ENCODE results near the gene SLC7A1. TPM values are rescaled to one million over a fixed set of nuclear protein-coding genes. Genes with fewer than 3 reads are reported as not detected.

Gene SLC7A1
- total and polyA plus RNA-seq, 2 of the 13 experiments (the other 11 are each of a cell fraction or from before 2014, with no cell fraction given) = 14.5 to 15.3 TPM

DNA sequence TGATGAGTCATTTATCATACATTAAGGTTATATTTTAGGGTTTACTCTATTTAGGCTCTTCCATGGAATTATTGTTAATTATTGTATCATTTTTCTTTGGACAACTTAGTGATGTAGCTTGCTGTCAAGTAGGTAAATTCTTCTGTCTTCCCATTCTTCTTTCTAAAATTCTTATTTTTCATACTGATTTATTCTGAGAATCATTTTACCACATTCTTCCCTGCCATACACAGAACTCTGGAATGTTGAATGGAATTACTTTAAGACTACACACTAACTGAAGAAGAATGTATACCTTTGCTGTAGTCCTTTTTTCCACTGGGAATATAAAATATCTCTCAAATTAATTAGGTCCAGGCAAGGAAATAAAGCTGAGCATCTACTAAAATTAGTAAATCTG is 24.5 kb upstream of the SLC7A1 start:
- Histone ChIP-seq H3K4me3 (replicated peaks in 1 of 3; ENCODE audit: insufficient read depth in 1 of 3, low read depth in 2 of 3, low read length in 3 of 3) (no peak overlapping the region), H3K27ac (ENCODE audit: extremely low read length, insufficient read depth, low read length) (no peak overlapping the region), H3K27me3 (ENCODE audit: control insufficient read depth in 1 of 2, insufficient read depth in 2 of 2, low read length in 2 of 2) (no peaks in the 10 kb centered on the region), H3K9me3 (ENCODE audit: low read length) (no peaks in the 10 kb centered on the region), H2AFZ (ENCODE audit: low read length) (no peak overlapping the region), H3K79me2 (ENCODE audit: insufficient read depth, low read length) (no peaks in the 10 kb centered on the region), H3K36me3 (replicated peaks in 1 of 2; ENCODE audit: control insufficient read depth in 1 of 2, insufficient read depth in 2 of 2, low read length in 2 of 2) (no peaks in the 10 kb centered on the region), H4K20me1 (ENCODE audit: insufficient read depth, low read length) (no peaks in the 10 kb centered on the region), H3K9ac (ENCODE audit: insufficient read depth, low read depth, low read length) (no peak overlapping the region), H3K4me2 (ENCODE audit: low read depth, low read length) (no peak overlapping the region), H3K4me1 (ENCODE audit: insufficient read depth, low read length) (no peaks in the 10 kb centered on the region)
- DNase-seq (ENCODE audit: low spot score) = no peak
- intact Hi-C loops (cut with micrococcal nuclease; ENCODE audit: unreplicated experiment) (no loop called here), in situ Hi-C loops (cut with HindIII; ENCODE audit: extremely low pct_ligation_motif_present, low pct_unique_long_range_greater_than_20kb) (no loop called here)
- ATAC-seq = no peak
- ChIA-PET POLR2A (no interaction called here), CTCF (ENCODE audit: low intra/inter-chr PET ratio, low total read pairs) (no interaction called here)
- BruUV-seq (replicated peaks) = no TSS peak
- no peak for FAIRE-seq
- no peak for TF ChIP-seq MYNN (CRISPR knock-in tag; IDR thresholded peaks at IDR 0.05; ENCODE audit: low read depth)
- TF ChIP-seq ZBTB8A (CRISPR knock-in tag; IDR thresholded peaks at IDR 0.05; ENCODE audit: borderline replicate concordance, low read depth) = no peak
- TF ChIP-seq, protein P1, sequence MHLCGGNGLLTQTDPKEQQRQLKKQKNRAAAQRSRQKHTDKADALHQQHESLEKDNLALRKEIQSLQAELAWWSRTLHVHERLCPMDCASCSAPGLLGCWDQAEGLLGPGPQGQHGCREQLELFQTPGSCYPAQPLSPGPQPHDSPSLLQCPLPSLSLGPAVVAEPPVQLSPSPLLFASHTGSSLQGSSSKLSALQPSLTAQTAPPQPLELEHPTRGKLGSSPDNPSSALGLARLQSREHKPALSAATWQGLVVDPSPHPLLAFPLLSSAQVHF (CRISPR knock-in tag; IDR thresholded peaks at IDR 0.05) = no peak
- TF ChIP-seq HOXA3 (CRISPR knock-in tag; IDR thresholded peaks at IDR 0.05) = no peak
- TF ChIP-seq, protein P2, sequence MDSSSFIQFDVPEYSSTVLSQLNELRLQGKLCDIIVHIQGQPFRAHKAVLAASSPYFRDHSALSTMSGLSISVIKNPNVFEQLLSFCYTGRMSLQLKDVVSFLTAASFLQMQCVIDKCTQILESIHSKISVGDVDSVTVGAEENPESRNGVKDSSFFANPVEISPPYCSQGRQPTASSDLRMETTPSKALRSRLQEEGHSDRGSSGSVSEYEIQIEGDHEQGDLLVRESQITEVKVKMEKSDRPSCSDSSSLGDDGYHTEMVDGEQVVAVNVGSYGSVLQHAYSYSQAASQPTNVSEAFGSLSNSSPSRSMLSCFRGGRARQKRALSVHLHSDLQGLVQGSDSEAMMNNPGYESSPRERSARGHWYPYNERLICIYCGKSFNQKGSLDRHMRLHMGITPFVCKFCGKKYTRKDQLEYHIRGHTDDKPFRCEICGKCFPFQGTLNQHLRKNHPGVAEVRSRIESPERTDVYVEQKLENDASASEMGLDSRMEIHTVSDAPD (CRISPR knock-in tag; IDR thresholded peaks at IDR 0.05) = no peak
- TF ChIP-seq, protein P3, sequence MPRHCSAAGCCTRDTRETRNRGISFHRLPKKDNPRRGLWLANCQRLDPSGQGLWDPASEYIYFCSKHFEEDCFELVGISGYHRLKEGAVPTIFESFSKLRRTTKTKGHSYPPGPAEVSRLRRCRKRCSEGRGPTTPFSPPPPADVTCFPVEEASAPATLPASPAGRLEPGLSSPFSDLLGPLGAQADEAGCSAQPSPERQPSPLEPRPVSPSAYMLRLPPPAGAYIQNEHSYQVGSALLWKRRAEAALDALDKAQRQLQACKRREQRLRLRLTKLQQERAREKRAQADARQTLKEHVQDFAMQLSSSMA (CRISPR knock-in tag; IDR thresholded peaks at IDR 0.05) = no peak
- no peak for TF ChIP-seq ZNF660 (CRISPR knock-in tag; IDR thresholded peaks at IDR 0.05; ENCODE audit: borderline replicate concordance, low read depth)
- TF ChIP-seq ATM (IDR thresholded peaks at IDR 0.05; ENCODE audit: borderline replicate concordance) = no peak
- no peak for TF ChIP-seq ZSCAN30 (CRISPR knock-in tag; IDR thresholded peaks at IDR 0.05)
- no peak for TF ChIP-seq ZNF552 (CRISPR knock-in tag; IDR thresholded peaks at IDR 0.05; ENCODE audit: borderline replicate concordance)
- TF ChIP-seq EP300 (IDR thresholded peaks at IDR 0.05; ENCODE audit: low read depth in 2 of 2, low read length in 2 of 2) = no peak
- no peak for TF ChIP-seq EP300 (CRISPR knock-in tag; IDR thresholded peaks at IDR 0.05; ENCODE audit: borderline replicate concordance)
- TF ChIP-seq TCF12 (IDR thresholded peaks at IDR 0.05) = no peak
- TF ChIP-seq TCF12 (CRISPR knock-in tag; IDR thresholded peaks at IDR 0.05) = no peak
- no peak for TF ChIP-seq ZFP36L2 (CRISPR knock-in tag; IDR thresholded peaks at IDR 0.05)
- TF ChIP-seq, protein P4, sequence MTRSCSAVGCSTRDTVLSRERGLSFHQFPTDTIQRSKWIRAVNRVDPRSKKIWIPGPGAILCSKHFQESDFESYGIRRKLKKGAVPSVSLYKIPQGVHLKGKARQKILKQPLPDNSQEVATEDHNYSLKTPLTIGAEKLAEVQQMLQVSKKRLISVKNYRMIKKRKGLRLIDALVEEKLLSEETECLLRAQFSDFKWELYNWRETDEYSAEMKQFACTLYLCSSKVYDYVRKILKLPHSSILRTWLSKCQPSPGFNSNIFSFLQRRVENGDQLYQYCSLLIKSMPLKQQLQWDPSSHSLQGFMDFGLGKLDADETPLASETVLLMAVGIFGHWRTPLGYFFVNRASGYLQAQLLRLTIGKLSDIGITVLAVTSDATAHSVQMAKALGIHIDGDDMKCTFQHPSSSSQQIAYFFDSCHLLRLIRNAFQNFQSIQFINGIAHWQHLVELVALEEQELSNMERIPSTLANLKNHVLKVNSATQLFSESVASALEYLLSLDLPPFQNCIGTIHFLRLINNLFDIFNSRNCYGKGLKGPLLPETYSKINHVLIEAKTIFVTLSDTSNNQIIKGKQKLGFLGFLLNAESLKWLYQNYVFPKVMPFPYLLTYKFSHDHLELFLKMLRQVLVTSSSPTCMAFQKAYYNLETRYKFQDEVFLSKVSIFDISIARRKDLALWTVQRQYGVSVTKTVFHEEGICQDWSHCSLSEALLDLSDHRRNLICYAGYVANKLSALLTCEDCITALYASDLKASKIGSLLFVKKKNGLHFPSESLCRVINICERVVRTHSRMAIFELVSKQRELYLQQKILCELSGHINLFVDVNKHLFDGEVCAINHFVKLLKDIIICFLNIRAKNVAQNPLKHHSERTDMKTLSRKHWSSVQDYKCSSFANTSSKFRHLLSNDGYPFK (CRISPR knock-in tag; IDR thresholded peaks at IDR 0.05; ENCODE audit: borderline replicate concordance) = no peak
- TF ChIP-seq NFYC (CRISPR knock-in tag; IDR thresholded peaks at IDR 0.05) = no peak
- no peak for TF ChIP-seq ZNF460 (CRISPR knock-in tag; IDR thresholded peaks at IDR 0.05; ENCODE audit: borderline replicate concordance)
- no peak for TF ChIP-seq ZFP1 (CRISPR knock-in tag; IDR thresholded peaks at IDR 0.05)
- TF ChIP-seq, protein P5, sequence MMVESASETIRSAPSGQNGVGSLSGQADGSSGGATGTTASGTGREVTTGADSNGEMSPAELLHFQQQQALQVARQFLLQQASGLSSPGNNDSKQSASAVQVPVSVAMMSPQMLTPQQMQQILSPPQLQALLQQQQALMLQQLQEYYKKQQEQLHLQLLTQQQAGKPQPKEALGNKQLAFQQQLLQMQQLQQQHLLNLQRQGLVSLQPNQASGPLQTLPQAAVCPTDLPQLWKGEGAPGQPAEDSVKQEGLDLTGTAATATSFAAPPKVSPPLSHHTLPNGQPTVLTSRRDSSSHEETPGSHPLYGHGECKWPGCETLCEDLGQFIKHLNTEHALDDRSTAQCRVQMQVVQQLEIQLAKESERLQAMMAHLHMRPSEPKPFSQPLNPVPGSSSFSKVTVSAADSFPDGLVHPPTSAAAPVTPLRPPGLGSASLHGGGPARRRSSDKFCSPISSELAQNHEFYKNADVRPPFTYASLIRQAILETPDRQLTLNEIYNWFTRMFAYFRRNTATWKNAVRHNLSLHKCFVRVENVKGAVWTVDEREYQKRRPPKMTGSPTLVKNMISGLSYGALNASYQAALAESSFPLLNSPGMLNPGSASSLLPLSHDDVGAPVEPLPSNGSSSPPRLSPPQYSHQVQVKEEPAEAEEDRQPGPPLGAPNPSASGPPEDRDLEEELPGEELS (CRISPR knock-in tag; IDR thresholded peaks at IDR 0.05) = no peak
